NCI-H128 (cell line): Measurements from ENCODE around the gene DHX36.
A peak's percentile ranks its signal among the peaks of the same experiment; 100 is the strongest.

Experiments used
- DNase-seq: peaks from one replicate; lab custom pipeline; 2025; ENCODE audit not compliant: unreplicated experiment; lab: John Stamatoyannopoulos, UW

The DHX36 gene, protein sequence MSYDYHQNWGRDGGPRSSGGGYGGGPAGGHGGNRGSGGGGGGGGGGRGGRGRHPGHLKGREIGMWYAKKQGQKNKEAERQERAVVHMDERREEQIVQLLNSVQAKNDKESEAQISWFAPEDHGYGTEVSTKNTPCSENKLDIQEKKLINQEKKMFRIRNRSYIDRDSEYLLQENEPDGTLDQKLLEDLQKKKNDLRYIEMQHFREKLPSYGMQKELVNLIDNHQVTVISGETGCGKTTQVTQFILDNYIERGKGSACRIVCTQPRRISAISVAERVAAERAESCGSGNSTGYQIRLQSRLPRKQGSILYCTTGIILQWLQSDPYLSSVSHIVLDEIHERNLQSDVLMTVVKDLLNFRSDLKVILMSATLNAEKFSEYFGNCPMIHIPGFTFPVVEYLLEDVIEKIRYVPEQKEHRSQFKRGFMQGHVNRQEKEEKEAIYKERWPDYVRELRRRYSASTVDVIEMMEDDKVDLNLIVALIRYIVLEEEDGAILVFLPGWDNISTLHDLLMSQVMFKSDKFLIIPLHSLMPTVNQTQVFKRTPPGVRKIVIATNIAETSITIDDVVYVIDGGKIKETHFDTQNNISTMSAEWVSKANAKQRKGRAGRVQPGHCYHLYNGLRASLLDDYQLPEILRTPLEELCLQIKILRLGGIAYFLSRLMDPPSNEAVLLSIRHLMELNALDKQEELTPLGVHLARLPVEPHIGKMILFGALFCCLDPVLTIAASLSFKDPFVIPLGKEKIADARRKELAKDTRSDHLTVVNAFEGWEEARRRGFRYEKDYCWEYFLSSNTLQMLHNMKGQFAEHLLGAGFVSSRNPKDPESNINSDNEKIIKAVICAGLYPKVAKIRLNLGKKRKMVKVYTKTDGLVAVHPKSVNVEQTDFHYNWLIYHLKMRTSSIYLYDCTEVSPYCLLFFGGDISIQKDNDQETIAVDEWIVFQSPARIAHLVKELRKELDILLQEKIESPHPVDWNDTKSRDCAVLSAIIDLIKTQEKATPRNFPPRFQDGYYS

DNA sequence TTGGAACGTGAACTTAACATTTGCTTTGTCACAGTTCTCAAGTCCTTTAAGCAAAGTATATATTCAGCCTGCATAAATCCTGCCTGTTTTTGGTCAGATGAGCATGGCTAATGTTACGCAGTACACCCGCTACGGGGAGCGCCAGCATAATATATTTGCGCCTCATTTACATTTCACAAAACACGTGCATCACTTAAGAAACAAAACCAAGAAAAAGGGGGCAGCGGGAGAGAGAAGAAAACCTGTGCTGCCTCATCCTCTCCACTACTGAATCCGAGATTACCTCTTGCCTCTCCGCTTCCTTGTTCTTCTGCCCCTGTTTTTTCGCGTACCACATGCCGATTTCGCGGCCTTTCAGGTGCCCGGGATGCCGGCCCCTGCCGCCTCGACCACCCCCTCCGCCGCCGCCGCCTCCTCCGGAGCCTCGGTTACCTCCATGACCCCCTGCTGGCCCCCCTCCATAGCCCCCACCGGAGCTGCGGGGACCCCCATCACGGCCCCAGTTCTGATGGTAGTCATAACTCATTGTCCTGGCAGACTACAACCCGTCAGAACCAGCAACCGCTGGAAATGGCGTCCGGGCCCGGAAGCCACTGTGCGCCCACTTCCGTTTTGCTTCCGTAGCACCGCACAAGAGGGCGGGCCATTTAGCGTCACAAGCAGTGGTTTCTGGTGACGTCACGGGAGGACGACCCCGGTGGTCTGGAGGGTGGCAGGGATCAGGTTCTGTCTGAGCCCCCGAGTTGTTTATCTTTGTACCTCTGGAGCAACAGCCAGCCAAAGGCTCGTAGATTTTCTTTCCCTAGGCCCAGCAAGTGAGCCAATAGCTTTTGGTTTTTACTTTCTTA lies at the start of gene DHX36:
DHX36 (minus strand) TSS at position 597 of the 848 bp plus-strand sequence; CDS start at position 526, 71 bp downstream.
- peak; percentile 83 for DNase-seq

DNA sequence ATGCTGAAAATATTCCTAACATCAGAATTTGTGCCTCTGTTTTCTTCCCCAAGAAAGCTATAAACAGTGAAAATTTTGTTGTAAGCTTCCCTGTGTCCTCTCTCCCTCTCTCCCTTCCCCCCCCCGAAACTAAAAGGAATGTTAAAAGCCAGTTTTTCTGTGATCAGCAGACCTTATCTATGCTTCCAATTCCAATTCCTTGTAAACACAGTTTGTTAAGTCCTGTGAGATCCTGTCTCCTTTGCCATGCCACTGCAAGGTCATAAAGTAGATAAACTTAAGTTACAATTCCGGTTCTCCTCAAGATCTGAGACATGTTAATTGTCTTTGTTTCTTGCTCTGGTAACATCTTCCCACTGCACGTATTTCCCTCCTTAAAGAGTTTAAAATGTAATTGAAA lies 42.9 kb upstream of the DHX36 start:
- no peak for DNase-seq

DNA sequence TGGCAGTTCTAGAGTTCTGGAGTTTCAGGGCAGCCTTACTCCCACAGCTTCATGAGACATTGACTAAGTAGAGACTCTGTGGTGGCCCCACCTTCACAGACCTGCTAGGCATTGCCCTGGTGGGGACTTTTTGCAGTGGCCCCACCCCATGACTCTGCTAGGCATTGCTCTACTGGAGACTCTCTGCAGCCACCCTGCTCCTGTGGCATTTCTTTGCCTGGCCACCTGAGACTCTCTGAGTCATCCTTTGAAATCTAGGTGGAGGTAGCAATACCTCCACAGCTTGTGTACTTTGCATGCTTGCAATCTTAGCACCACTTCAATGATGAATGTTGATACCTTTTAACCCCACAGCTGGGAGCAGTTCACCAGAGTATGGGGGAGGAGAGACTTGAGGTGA lies 40.6 kb upstream of the DHX36 start:
- no peak for DNase-seq

DNA sequence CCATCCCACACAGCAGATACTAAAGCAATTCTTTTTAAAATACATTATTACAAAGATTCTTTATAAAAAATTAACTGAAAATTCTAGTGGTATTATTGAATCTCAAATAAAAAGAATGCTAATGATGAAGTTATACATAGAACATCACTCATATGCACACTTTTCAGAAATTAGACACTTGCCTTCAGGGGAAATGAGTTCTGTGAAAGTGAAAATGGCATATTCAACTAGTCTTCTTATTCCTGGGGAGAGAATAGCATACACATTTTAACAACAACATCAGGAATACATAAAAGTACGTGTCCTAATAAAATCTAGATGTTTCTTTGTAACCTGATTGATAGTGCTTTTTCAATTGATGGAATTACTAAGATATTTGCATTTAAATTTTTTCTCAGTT lies 36.8 kb upstream of the DHX36 start:
- no peak for DNase-seq

DNA sequence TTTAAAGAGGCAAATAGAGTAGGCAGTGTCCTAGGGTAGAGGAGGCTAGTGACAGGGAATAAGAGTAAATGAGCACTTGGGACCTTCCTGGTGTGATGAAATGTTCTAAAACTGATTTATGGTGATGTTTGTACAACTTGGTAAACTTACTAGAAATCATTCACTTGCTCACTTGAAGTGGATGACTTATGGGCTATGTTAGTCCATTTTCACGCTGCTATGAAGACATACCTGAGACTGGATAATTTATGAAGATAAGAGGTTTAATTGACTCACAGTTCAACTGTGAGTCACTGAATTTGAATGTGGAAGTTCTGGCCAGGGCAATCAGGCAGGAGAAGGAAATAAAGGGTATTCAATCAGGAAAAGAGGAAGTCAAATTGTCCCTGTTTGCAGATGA lies 31.7 kb upstream of the DHX36 start:
- no peak for DNase-seq

DNA sequence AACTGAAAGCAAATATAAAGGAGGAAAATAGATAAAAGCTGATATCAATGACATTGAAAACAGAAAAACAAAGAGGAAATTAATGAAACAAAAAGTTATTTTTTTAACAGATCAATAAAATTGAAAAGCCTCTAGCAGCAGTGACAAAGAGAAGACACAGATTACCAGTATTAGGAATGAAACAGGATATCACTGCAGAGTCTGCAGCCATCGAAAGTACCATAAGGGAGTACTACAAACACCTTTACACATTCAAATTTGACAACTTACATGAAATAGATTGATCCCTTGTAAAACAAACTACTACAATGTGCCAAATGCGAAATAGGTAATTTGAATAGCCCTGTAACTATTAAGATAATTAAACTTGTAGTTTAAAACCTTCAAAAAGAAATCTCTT lies 24.9 kb upstream of the DHX36 start:
- no peak for DNase-seq

DNA sequence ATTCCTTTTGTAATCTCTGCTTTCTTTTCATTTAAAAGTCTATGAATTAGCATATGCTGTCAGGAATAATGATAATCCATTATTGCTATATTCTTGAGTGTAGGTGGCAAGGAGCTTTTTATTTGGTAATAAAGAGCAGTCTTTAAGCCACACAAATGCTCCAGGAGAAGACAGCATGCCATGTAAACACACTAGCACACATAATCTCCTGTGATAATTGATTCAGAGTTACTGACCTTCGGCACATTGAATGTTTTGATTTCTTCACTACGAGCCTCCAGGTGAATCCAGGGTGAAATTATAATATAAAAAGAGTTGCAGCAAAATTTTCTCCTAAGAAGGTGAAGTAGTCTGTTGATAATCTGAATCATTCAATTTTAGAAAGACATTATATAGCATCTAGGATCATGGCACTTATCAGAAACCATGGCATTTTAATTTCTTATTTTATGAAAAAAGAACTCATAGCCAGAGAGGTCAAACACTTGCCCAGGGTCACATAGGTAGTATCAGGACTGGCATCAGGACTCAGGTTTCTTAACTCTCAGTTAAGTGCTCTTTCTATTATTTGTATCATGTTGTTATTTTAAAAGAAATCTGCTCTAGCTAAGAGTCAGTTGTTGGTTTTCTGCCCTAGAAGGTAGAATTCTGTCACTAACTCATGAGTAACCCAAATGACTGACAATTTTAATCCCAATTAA lies 21.3 kb upstream of the DHX36 start:
- DNase-seq: no peak

DNA sequence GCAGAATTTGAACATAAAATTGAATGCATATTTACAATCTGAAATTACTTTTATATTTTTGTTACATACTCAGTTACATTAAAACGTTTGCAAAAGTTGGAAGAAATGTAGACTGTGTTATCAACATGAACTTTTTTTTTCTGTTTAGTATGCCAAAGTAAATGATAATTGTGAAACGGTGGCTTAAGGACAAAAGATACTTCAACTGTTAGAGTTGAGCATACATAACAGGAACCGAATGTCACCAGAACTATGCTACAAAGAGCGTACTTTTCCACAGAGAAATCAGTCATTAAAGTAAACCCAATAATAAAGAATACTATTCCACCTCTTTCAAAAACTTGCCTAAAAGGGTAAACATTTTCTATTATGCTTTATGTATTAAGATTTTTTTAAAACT lies 14.3 kb upstream of the DHX36 start:
- no peak for DNase-seq

DNA sequence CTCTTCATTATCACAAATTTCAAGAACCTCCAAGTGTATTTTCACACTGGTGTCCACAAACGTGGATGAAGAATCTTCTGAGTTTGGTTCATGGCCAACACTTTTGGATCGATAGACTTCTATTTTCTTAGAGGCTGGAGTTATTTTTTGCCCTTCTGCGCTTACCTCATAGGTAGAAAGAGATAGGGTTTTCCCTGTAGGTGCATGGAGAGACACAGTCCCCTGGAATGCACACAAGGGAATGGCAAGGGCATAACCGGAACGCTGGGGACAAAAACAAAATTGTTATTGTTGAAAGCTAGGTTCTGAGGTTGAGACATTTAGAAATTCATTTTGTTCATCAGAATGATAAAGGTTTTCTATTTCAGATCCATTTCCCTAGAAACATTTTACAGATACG lies 13.7 kb upstream of the DHX36 start:
- no peak for DNase-seq

DNA sequence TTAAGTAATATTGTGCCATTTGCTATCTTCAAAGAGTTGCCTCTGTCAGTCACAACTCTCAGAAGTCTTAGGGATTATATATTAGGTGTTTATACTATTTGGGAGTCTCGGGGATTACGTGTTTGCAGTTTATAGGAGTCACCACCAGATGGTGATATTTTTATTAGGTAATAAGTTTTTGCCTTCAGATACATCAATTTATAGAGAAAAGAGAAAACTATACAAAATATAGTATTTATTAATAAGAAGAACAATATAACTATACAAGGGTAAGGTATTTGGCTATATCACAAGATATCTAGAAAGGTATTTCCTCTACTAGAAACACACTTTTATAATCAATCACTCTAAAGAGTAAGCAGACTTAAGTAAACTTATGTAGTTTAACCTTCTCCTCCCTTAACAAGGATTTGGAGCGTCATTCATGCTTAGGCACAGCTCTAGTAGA lies 10.7 kb upstream of the DHX36 start:
- no peak for DNase-seq

DNA sequence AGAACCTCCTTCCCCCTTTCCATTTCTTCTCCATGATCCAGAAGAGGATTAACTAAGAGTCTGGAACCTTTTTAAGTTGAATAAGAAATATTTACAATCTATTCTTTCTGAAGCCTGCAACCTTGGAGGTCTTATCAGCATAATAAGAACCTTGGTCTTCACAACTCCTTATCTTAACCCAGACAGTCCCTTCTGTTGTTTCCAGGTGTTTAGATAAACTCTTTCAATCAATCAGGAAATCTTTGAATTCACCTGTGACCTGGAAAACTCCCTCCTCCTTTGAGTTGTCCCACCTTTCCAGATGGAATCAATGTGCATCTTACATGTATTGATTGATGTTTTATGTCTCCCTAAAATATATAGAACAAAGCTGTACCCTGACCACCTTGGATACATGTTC lies 3.6 kb upstream of the DHX36 start:
- DNase-seq: no peak

DNA sequence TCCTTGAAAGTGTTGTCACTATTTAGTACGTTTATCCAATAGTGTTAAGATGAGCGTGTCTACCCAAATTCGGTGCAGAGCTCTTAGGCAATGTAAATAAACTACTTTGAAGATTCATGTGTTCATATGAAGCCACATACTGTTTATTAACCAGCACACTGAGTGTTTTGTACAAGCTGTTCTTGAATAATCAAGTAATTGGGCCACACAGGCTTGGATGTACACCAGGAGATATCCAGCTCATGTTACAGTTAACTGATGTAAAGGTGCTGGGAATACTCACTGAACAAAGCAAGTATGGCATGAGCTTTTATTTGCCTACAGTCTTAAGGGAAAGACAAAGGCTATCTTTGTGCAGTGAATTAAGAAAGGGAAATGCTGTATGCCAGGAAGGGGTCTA lies 632 bp upstream of the DHX36 start:
- no peak for DNase-seq

DNA sequence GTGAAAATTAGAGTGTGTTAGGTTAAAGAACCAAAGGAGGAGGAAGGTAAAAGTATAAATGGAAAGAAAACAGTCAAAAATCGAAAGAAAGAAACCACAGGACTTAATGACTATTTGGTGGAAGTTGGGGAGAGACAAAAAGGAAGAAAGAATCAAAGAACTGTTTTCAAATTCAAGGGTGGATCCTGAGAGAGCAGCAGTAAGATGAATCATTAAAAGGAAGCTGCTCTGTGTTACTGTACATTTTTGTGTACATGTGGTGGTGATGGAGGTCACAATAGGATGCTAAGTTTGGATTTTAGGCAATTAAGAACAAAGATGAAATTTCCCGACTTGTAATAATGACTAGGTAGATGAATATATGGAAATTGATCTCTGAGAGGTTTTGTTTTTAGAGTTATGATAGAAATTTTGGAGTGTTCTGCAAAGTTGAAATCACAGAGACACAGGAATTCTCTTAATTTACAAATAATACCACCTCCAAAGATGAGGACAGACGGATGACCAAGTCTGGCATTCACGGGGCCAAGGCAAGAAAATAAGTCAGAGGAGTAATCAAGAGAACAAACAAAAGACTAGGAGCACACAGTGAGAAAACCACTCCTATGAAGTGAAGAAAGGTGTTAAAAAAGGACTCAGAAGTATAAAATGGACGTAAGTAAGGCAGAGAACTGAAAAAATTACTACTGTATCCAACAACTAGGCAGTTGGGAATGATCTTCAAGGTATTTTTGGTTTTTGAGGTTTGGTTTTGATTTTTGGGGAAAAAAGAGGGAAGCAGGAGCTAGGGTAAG lies 7.1 kb downstream of the DHX36 start:
- DNase-seq: no peak

DNA sequence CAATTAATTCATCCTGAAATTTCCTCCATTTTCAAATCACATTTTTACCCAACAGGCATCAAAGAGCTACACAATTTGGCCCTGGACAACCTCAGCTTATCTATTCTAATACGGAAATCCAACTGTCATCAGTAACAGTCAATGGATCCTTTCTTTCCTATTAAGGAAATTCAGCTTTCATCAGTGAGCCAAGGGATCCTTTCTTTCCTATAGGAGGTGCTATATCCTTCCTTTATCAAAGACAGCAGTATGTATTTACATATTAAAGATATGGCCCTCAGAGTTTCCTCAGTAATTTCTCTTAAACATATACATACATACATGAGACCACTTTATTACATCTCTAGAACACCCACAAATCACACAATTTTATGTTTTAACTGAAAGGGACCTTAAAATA lies 10.1 kb downstream of the DHX36 start:
- no peak for DNase-seq

DNA sequence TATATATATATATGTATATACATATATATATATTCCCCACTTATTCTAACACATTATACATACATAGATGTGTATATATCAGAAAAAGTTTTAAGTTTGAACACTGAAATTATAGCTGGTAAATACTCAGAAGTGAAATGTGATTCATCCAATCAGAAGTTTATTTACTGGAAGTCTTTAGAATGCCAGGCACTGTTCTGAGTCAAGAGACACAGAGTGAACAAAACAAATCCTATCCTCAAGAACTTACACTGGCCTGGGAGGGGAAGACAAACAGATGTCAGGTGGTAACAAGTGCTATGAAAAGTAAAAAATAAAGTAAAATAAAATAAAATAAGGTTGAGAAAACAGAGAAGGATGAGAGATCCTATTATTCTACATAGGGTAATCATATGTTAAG lies 13.4 kb downstream of the DHX36 start:
- DNase-seq: no peak

DNA sequence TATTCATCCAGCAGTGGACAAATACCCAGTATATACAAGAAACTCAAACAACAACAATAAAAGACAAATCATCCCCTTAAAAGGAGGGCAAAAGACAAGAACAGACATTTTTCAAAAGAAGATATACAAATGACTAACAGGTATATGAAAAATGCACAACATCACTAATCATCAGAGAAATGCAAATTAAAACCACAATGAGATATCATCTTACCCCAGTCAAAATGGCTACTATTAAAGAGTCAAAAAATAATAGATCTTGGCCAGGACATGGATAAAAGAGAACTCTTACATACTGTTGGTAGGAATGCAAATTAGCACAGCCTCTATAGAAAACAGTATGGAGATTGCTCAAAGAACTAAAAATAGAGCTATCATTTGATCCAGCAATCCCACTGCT lies 16.9 kb downstream of the DHX36 start:
- no peak for DNase-seq

DNA sequence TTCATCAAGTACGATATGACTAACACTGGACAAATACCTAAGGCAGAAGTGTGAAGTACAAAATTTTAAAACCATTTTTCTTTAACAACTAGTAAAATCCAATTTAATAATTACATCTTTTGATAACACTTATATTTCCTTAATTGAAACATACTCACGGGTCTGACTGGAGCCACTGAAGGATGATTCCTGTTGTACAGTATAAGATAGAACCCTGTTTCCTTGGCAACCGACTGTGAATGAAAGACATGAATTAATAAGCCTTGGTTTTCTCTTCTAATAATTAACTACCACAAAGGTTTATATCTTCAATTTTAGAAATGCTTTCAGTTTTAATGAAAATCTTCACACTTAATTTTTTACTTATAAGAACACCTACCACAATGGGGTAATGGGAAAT lies 19.4 kb downstream of the DHX36 start:
- no peak for DNase-seq

DNA sequence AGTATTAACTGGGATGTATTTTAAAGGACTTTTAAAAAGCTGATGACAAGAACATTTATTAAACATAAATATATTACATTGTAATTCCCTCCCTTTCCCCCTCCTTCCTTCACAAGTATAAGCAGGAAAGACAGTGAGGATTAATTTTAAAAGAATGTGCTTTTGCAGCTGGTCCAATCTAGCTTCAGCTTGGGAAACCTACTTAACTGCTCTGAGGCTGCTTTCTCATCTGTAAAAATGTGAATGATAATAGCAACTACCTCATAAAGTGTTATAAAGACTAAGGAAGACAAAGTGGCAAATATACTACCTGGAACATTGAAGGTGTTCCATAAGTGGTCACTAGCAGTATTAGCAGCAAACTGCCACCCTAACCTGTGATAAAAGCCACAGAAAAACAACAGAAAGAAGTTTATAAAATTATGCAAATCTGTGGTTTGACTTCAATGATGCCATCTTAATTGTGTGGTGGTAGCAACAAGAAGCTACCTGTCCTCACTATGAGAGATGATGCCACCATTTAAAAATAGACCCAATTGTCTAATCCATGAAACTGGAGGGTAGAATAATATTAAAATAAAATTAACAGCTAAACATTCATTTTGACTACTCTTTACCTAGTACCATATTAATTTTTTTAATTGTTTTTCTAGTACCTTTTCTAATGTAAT lies 20.0 kb downstream of the DHX36 start:
- no peak for DNase-seq

DNA sequence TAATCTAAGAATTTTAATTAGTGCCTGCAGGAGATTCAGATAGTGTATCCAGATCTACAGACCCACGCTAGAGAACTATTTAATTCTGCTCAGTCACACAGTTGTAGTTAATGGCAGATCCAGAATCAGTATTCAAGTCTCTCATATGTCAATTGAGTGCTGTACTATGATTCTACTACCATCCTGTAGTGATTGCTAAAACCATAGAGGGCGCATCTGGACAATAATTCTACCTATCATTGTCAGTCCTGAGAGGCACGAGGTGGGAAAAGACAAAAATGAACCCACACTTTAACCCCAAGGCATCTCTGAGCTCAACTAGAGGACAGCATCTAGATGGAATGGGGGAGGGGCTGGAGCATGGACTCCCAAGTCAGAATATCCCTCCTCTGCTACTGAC lies 22.7 kb downstream of the DHX36 start:
- no peak for DNase-seq
